Stomach smooth muscle (tissue), 2 donors: ENCODE data around the gene FHIT.

Source experiments
- H3K27ac ChIP-seq: one replicate; pipeline ENCODE4 v1.7.0; 2013; ENCODE audit warnings: mild to moderate bottlenecking, low read length, inconsistent platforms
- H3K27me3 ChIP-seq, 2 donors: one replicate each; pipeline ENCODE4 v1.7.0; 2013; ENCODE audit warnings: low read length in 2 of 2; ENCODE audit not compliant: insufficient read depth in 2 of 2, control insufficient read depth in 1 of 2
- H3K36me3 ChIP-seq, 2 donors: one replicate each; pipeline ENCODE4 v1.7.0; 2013; ENCODE audit warnings: low read length in 2 of 2; ENCODE audit not compliant: control insufficient read depth in 2 of 2, insufficient read depth in 2 of 2
- H3K4me1 ChIP-seq: one replicate; pipeline ENCODE4 v1.7.0; 2013; ENCODE audit warnings: low read length; ENCODE audit not compliant: control insufficient read depth, insufficient read depth
- H3K4me3 ChIP-seq, 2 donors: one replicate each; pipeline ENCODE4 v1.7.0; 2013; ENCODE audit warnings: low read length in 2 of 2
- H3K9ac ChIP-seq, 2 donors: one replicate each; pipeline ENCODE4 v1.7.0; 2013; ENCODE audit warnings: low read length in 2 of 2, mild to moderate bottlenecking in 1 of 2
- H3K9me3 ChIP-seq, 2 donors: one replicate each; pipeline ENCODE4 v1.7.0; 2013; ENCODE audit warnings: low read length in 2 of 2; ENCODE audit not compliant: control insufficient read depth in 2 of 2
- donor health status: healthy.
- donor health status: Pancreatic carcinoma.

FHIT gene

GRCh38 chr3:61117045-61117898 lies 134.0 kb downstream of the FHIT start:
- H3K27me3 ChIP-seq: no peaks in the 10 kb centered on the region
- peaks cover 0 to 3% of the 10 kb centered on the region in 2 donors for H3K9me3 ChIP-seq
- H3K9ac ChIP-seq: no peak overlapping the region
- no peak overlapping the region for H3K4me3 ChIP-seq
- H3K4me1 ChIP-seq: no peaks in the 10 kb centered on the region
- no peak overlapping the region for H3K27ac ChIP-seq
- H3K36me3 ChIP-seq: no peaks in the 10 kb centered on the region

GRCh38 chr3:61114316-61114953 lies 136.8 kb downstream of the FHIT start:
- no peak overlapping the region for H3K27ac ChIP-seq
- H3K36me3 ChIP-seq: no peaks in the 10 kb centered on the region
- no peak overlapping the region for H3K4me3 ChIP-seq
- no peaks in the 10 kb centered on the region for H3K27me3 ChIP-seq
- no peaks in the 10 kb centered on the region for H3K4me1 ChIP-seq
- no peaks in the 10 kb centered on the region for H3K9me3 ChIP-seq
- no peak overlapping the region for H3K9ac ChIP-seq

GRCh38 chr3:61111825-61112224 lies 139.4 kb downstream of the FHIT start:
- H3K4me3 ChIP-seq: no peak overlapping the region

GRCh38 chr3:61110576-61110975 lies 140.7 kb downstream of the FHIT start:
- H3K9me3 ChIP-seq: no peaks in the 10 kb centered on the region
- H3K4me3 ChIP-seq: no peak overlapping the region
- no peaks in the 10 kb centered on the region for H3K36me3 ChIP-seq
- no peaks in the 10 kb centered on the region for H3K4me1 ChIP-seq
- no peak overlapping the region for H3K9ac ChIP-seq
- H3K27ac ChIP-seq: no peak overlapping the region
- no peaks in the 10 kb centered on the region for H3K27me3 ChIP-seq

More at GRCh38 chr3:61111825-61112224, 139.4 kb downstream of the FHIT start:
- H3K9me3 ChIP-seq: no peaks in the 10 kb centered on the region
- no peaks in the 10 kb centered on the region for H3K4me1 ChIP-seq
- H3K36me3 ChIP-seq: no peaks in the 10 kb centered on the region
- H3K27me3 ChIP-seq: no peaks in the 10 kb centered on the region
- H3K27ac ChIP-seq: no peak overlapping the region
- no peak overlapping the region for H3K9ac ChIP-seq

GRCh38 chr3:61108247-61109019 lies 142.8 kb downstream of the FHIT start:
- no peaks in the 10 kb centered on the region for H3K4me1 ChIP-seq

GRCh38 chr3:61094608-61095007 lies 156.6 kb downstream of the FHIT start:
- no peaks in the 10 kb centered on the region for H3K36me3 ChIP-seq
- H3K4me3 ChIP-seq: no peak overlapping the region
- no peak overlapping the region for H3K9ac ChIP-seq
- H3K27ac ChIP-seq: no peak overlapping the region
- H3K4me1 ChIP-seq: no peaks in the 10 kb centered on the region
- no peaks in the 10 kb centered on the region for H3K9me3 ChIP-seq
- H3K27me3 ChIP-seq: no peaks in the 10 kb centered on the region

More at GRCh38 chr3:61108247-61109019, 142.8 kb downstream of the FHIT start:
- H3K27me3 ChIP-seq: no peaks in the 10 kb centered on the region
- no peak overlapping the region for H3K9ac ChIP-seq
- H3K36me3 ChIP-seq: no peaks in the 10 kb centered on the region
- no peak overlapping the region for H3K27ac ChIP-seq
- H3K9me3 ChIP-seq: no peaks in the 10 kb centered on the region
- H3K4me3 ChIP-seq: no peak overlapping the region

GRCh38 chr3:61093364-61093763 lies 157.9 kb downstream of the FHIT start:
- H3K27me3 ChIP-seq: no peaks in the 10 kb centered on the region
- H3K4me3 ChIP-seq: no peak overlapping the region
- H3K9ac ChIP-seq: no peak overlapping the region
- H3K36me3 ChIP-seq: no peaks in the 10 kb centered on the region
- H3K4me1 ChIP-seq: no peaks in the 10 kb centered on the region
- no peaks in the 10 kb centered on the region for H3K9me3 ChIP-seq
- H3K27ac ChIP-seq: no peak overlapping the region

- H3K36me3 ChIP-seq: no peaks in the 10 kb centered on the region
- no peak overlapping the region for H3K9ac ChIP-seq
- no peak overlapping the region for H3K27ac ChIP-seq
- no peaks in the 10 kb centered on the region for H3K27me3 ChIP-seq
- H3K9me3 ChIP-seq: no peaks in the 10 kb centered on the region
- H3K4me1 ChIP-seq: no peaks in the 10 kb centered on the region
- H3K4me3 ChIP-seq: no peak overlapping the region
Measured at GRCh38 chr3:61092870-61093269, 158.4 kb downstream of the FHIT start.

- no peak overlapping the region for H3K4me3 ChIP-seq
- H3K9me3 ChIP-seq: no peaks in the 10 kb centered on the region
- H3K4me1 ChIP-seq: no peaks in the 10 kb centered on the region
- H3K27ac ChIP-seq: no peak overlapping the region
- no peak overlapping the region for H3K9ac ChIP-seq
- H3K27me3 ChIP-seq: no peaks in the 10 kb centered on the region
- no peaks in the 10 kb centered on the region for H3K36me3 ChIP-seq
Measured at GRCh38 chr3:61090389-61091169, 160.7 kb downstream of the FHIT start.

GRCh38 chr3:61087465-61087864 lies 163.8 kb downstream of the FHIT start:
- H3K9ac ChIP-seq: no peak overlapping the region
- no peaks in the 10 kb centered on the region for H3K4me1 ChIP-seq
- H3K27ac ChIP-seq: no peak overlapping the region
- no peak overlapping the region for H3K4me3 ChIP-seq
- H3K27me3 ChIP-seq: no peaks in the 10 kb centered on the region
- no peaks in the 10 kb centered on the region for H3K36me3 ChIP-seq
- H3K9me3 ChIP-seq: peaks cover 0 to 3% of the 10 kb centered on the region in 2 donors
